ENCODE measurements around the gene ZNF273. TPM values are rescaled to one million over a fixed set of nuclear protein-coding genes. Genes with fewer than 3 reads are reported as not detected.

ZNF273 gene
- total RNA-seq = 0.88 and 4.6 TPM in 2 replicates

GRCh38 chr7:64902806-64903721 is at the start of gene ZNF273:
ZNF273 (plus strand) TSS chr7:64903273; CDS start chr7:64903318, 45 bp downstream.

Other genes with a start within 250 kb of the ZNF273 start
- gene ZNF107, start 237.1 kb upstream of the ZNF273 start, total RNA-seq = 0.66 and 3.4 TPM in 2 replicates
- 1.8 and 5.2 TPM in 2 replicates for gene ZNF138, start 108.8 kb upstream of the ZNF273 start, total RNA-seq
- gene ZNF117, start 87.8 kb downstream of the ZNF273 start, total RNA-seq = 2.0 and 3.9 TPM in 2 replicates
- gene ERV3-1, start 103.4 kb downstream of the ZNF273 start, total RNA-seq = 5.9 and 10.9 TPM in 2 replicates